Measurements from ENCODE around the gene SIK3.

Gene SIK3

DNA sequence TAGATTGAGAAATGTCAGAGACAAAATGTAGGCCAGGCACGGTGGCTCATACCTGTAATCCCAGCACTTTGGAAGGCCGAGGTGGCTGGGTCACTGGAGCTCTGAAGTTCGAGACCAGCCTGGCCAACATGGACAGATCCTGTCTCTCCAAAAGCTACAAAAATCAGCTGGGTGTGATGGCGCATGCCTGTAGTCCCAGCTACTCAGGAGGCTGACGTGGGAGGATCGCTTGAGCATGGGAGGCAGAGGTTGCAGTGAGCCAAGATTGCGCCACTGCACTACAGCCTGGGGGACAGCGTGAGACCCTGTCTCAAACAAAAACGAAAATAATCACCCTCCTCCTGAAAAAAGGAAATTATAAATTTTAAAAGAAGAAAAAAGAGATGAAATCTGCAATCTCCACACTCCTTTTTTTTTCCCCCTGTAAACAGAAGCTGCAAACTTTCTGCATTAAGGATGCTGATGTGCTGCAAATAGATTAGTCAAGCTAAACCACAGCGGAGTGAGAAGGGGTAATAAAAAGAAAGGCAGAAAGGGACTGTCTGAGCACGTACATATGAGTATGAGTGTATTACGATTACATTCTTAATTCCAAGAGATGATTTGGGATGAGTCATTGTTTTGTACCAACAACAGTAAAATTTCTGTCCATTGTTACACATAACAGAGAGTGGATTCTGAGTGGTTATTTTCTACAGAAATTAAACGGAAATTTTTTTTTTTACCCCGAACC, 87.3 kb downstream of the SIK3 start:
- no peak for DNase-seq (ENCODE audit: low read depth in 2 of 2, low spot score in 1 of 2)

DNA sequence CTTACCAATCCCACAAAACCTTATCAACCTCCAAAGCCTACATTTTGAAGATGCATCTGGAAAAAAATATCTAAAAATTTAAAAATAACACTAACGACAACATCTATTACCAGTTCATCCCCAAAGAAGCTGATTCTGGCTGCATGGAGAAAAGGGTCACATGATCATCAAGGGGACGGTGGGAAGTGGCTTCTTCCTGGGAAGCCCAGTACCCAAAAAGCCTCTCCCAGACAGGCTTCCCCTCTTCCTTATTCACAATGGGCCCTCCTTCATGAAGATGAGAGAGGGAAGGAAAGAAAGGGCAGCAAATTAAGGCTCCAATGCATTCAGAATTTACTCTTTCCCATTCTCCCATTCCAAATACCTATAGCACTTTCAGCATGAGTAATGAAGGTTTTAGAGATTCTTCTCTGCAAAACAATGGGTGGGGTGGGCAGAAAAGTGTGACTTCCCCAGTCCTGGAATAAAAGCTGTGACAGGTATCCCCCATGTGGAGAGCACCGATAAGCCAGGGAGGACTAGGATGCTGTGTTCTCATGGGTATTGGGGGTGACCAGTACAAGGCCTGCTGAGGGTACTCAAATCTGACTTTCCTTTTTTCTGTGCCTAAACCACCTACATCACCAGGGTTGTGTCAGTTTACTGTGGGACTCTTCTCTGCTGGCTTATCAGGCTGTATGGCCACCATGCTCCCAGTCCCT, 88.2 kb downstream of the SIK3 start:
- DNase-seq (ENCODE audit: low read depth in 2 of 2, low spot score in 1 of 2): no peak

DNA sequence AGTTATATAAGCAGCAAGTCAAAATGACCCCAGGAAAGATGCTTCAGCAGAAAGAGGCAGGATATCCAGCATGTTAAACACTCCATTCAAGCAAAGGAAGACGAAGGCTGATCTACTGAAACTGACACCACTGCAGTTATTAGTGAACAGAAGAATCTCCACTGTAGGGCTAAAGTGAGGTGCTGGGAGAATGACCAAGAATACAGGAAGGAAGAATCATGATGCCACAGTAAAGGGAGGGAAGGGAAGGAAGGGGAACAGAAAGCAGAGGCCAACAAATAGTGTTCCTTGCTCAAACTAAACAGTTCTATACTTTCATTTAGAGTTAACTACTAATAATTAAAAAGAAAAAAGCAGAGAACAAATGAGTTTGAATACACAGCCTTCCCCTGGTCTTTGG, 92.5 kb downstream of the SIK3 start:
- DNase-seq (ENCODE audit: low read depth in 2 of 2, low spot score in 1 of 2): no peak

DNA sequence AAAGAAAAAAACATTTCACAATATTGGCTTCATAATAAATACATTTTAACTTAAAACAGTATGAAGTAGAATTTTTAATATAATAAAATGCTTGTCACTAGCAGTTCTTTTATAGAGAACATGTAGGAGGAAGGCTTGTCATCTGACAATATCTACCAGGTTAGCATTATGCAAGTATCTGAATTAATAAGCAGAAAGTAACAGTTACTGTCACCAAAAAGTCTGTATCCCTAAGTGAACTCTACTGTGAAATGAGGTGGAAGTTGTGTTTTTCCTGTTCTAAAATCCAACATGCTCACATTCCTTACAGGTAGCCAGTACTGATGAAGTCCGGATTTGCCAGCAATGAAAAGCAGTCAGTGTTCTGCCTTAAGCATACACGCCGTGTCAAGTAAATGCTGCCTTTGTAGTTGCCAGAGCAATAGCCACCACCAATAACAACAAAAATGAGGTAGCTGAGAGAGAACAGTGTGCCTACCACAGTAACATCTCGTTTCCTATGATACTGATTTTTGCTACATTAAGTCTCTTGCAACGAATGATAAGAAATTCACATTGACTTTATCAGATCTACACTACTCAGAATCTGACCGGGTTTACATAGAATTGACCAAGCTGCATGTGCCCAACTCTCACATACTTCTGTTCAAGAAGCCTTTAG, 95.5 kb downstream of the SIK3 start:
- no peak for DNase-seq (ENCODE audit: low read depth in 2 of 2, low spot score in 1 of 2)

DNA sequence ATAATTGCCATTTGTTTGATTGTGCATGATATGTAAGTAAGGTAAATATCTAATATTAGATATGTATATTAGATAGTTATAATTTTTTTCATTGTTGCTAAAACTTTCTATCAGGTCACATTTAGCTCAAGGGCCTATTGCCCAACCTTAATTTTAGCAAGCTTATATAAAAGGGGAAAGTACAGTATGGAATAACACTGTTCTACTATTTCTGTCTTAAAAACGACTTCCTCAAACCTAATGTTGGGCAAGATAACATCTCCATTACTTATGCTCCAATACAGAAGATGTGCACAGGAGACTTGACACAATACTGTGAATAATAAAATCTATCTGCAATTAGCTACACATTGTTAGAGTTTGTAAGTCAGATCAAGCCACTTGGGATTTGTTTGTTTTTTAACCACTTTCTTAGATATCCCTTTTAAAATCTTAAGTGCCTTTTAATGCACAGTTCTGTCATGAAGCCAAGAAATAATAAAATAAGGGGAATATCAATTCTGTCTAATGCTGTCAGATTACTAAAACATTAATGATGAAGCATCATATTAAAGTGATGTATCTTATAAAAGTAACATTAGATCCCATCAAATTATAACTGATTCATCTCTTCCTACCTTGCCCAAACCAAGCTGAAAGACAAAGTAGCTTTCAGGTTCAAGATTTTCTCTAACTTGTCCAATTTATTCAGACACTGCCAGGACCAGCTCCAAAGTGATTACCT, 98.1 kb downstream of the SIK3 start:
- DNase-seq (ENCODE audit: low read depth in 2 of 2, low spot score in 1 of 2): no peak

DNA sequence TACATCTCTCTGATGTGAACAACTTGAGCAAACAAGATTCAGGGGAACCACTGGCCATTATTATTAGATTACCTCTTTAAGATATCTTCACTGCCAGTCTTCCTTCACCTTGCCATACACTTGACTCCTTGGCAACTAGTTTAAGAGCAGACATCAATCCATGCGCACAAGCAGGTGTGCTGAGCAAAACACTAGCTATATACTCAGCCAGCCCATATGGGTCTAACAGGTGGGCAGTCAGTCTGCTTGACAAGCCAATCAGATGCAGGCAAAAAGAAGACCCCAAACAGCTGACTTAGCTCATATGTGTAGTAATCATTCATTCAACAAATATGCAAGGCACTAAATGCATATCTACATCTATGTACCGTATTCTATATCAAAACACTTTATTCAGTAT, 101.2 kb downstream of the SIK3 start:
- DNase-seq (ENCODE audit: low read depth in 2 of 2, low spot score in 1 of 2): no peak

DNA sequence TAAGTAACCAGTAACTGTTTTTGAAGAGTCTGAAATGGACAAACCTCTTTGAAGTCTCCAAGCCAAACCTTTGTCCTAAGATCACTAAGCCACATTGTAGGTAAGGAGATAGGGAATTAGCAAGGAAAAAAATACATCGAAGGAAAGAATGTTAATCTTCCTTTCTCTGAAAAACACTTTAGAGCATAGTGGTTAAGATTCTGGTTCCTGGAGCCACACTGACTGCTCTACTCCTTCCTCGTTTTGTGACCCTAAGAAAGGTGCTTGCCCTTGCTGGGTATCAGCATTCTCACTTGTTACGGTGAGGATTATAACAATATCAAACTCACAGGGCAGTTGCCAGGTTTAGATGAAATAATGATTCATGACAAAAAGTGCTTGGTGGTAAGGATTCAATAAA, 104.0 kb downstream of the SIK3 start:
- DNase-seq (ENCODE audit: low read depth in 2 of 2, low spot score in 1 of 2): no peak

DNA sequence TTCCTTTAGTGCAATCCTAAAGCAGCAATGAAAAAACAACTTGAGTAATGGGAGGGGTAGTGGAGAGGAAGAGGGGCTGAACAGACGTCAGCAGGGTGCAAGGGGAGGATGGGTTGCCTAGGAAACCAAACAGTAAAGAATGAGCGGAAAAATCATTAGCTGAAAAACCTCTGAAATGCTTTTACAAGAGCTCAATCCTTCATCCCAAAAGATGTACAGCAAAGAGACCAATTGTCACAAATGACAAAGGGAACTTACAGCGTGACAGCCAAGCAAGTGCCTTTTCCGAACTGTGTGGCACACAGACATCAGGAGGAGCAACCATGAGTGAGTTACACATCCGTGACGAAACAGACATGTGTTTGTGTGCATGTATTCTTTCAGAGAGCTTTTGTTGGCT, 104.6 kb downstream of the SIK3 start:
- no peak for DNase-seq (ENCODE audit: low read depth in 2 of 2, low spot score in 1 of 2)

DNA sequence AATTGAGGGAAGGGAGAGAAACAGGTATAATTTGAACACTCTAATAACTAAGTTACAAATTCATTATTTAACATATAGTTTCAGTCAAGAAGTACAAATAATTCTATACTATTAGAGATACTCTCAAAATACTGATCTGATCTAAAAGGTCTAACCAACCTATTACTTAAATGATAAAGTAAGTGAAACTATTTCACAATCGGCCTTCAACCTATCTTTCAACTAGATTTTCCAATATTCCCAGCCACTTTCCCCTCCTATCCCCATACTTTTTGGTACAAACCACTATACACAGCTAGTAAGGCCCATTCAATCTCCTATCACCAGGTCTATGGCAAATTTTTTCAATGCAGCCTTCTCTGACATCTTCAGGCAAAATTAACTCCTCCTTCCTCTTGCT, 106.7 kb downstream of the SIK3 start:
- DNase-seq (ENCODE audit: low read depth in 2 of 2, low spot score in 1 of 2): no peak

DNA sequence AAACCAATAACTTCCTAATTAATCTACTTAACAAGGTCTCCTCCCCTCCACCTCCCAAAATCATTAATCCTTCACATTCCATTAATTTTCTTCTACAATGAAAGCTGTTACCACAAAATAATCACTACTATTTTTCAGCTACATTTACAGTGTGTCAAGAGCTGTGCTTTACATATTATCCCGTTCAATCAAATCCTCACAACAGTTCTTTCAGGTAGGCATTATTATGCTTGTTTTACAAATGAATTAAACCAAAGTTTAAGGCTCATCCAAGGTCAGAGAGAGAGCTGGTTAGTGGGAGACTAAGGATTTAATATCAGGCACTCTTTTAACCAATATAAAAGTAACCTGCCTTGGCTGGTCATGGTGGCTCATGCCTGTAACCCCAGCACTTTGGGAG, 107.4 kb downstream of the SIK3 start:
- DNase-seq (ENCODE audit: low read depth in 2 of 2, low spot score in 1 of 2): no peak

DNA sequence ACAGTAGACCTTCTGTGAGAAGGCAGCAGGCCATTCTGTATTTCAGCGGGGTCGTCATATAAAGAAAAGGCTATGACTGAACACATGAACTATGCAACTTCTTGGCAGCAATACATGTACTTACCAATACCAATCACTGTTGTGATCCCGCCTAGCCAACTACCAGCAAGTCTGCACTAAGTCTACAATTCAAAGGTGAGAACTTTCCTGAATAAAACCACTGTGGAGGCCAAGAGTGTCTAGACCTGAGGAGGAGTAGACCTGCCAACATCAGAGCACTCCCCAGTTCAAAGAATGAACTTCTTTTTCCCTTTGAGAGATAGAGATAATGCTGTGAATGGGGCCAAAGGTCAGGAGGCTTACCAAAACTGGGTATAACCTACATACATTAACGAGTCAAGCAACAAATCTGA, 108.2 kb downstream of the SIK3 start:
- no peak for DNase-seq (ENCODE audit: low read depth in 2 of 2, low spot score in 1 of 2)

DNA sequence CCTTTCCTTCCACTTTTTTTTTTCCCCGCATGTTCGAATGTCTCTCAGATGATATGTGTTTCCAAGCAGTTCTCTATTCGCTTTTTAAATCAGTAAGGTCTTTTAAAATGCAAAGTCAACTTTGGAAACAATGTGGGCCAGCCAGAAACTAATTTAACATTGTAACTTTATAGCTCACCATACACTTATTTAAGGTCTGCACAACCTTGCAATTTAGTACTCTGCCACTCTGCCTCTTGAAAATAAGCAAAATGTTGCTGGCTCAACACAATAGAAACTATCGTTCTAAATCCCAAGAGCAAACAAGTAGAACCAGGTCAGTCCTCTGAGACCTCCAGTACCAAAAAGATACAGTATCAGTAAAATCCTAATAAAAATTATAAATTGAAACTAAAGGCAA, 109.0 kb downstream of the SIK3 start:
- no peak for DNase-seq (ENCODE audit: low read depth in 2 of 2, low spot score in 1 of 2)

DNA sequence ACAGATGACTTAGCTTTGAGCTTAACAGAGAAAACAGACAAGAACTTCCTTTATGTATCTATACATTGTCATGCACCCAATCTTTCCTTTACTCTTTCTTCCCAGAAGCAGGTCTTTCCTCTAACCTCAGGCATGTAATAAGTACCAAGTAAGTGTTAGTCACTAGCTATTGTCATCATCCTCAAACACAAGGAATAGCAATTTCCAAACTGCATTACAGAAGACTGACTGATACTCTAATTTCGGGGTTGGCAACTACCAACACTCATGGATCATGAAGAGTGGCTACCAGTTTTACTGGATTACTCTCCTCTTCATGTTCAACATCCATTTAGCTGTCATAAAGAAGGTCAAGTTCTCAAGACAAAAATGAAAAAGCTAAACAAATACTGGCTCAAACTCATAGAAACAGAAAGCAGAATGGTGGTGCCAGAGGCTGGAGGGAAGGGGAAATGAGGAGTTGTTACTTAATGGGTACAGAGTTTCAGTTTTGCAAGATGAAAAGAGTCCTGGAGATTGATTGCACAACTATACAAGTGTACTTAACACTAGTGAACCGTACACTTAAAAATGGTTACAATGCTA, 111.6 kb downstream of the SIK3 start:
- no peak for DNase-seq (ENCODE audit: low read depth in 2 of 2, low spot score in 1 of 2)

DNA sequence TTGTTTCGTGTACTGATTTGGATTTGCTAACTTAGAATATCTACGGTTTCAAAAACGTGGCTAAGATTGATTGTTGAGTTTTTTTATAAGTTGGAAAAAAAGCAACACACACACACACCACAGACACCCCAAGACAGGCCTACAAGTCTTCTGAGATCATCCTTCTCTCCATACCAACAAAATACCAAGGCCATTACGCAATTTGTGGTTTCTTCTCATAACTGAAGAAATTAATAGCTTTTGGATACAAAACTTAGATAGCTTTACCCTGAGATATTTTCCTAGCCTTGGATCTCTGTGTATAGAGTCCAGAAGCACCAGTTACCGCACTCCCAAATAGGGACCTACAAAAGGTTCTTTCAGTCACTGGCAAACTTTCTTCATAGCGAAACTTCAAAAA, 113.6 kb downstream of the SIK3 start:
- no peak for DNase-seq (ENCODE audit: low read depth in 2 of 2, low spot score in 1 of 2)

DNA sequence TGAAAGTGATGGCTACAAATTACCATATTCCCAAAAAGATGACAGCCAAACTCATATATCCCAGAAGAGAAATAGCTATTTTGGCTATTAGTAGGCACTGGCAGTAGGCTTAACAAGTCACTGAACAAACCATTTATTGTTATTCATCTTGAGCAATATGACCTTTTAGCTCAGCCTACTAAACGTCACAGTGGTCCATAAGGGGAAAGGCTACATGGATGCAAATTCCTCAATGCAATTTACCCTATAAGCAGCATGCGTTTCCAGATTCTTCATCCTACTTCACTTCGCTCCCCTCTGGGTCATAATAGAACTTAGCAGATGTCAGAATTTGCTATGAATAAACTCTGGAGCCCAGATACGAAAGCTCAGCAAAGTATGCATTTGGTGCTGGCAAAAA, 114.0 kb downstream of the SIK3 start:
- DNase-seq (ENCODE audit: low read depth in 2 of 2, low spot score in 1 of 2): no peak

DNA sequence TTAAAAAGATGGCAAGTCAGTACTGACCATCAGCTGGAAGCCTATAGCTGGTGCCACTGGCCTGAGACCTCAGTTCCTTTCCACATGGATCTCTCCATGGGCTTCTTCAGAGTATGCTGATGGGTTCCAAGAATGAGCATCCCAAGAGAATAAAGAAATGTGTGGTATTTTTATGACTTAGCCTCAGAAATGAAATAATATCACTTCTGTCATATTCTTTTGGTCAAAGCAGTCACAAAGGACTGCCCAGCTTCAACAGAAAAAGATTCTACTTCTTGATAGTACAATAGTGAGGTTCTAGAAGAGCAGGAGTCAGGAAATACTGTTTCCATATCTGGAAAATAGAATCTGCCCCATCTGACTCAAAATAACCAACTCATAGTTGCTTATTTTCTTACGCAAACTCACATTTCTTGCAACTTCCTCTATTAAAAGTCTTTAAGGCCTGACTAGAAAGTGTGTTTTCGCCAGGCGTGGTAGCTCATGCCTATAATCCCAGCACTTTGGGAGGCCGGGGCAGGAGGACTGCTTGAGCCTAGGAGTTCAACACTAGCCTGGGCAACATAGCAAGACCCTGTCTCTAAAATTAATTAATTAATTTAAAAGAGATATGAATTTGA, 116.9 kb downstream of the SIK3 start:
- DNase-seq (ENCODE audit: low read depth in 2 of 2, low spot score in 1 of 2): no peak

DNA sequence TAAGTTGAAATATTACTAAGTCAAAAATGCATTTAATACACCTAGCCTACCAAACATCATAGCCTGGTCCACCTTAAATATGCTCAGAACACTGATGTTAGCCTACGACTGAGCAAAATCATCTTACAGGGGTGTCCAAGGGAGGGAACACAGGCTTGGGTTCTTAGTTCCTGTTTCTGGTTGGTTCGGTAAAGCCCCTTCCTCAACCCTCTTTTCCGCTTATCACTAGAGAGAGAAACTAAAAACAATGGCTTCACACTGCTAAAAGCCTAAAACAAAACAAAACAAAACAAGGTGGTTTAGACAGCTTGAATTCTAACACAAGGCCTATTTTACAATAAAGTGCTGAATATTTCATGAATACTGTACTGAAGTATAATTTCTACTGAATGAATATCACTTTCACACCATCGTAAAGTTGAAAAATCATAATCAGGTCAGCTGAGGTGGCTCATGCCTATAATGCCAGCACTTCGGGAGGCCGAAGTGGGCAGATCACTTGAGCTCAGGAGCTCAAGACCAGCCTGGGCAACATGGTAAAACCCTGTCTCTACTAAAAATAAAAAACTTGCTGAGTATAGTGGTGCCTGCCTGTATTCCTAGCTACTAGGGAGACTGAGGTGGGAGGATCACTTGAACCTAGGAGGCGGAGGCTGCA, 118.0 kb downstream of the SIK3 start:
- no peak for DNase-seq (ENCODE audit: low read depth in 2 of 2, low spot score in 1 of 2)

DNA sequence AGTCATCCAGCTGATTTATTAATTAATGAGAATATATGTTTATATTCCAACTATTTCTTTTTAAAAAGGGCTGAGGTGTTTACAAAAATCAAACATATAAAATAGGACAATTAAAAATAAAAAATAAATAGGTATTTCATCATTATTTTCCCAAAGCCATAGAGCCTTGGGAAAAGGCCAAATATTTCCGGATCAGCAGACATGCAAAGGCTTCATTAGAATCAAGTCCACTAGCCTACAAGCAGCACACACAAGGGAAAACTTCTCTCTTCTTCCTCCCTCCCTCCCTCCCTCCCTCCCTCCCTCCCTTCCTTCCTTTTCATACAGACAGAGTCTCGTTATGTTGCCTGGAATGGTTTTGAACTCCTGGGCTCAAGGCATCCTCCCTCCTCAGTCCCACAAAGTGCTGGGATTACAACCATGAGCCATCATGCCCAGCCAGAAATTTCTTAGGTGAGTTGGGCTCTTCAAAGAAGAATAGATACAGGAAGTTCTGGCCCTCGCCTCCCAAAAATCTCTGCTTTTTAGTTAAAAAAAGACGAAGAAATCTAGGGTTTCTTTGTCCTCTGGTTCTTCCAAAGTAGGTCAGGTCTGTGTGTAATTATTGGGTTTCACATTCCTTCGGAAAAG, 121.2 kb downstream of the SIK3 start:
- no peak for DNase-seq (ENCODE audit: low read depth in 2 of 2, low spot score in 1 of 2)

DNA sequence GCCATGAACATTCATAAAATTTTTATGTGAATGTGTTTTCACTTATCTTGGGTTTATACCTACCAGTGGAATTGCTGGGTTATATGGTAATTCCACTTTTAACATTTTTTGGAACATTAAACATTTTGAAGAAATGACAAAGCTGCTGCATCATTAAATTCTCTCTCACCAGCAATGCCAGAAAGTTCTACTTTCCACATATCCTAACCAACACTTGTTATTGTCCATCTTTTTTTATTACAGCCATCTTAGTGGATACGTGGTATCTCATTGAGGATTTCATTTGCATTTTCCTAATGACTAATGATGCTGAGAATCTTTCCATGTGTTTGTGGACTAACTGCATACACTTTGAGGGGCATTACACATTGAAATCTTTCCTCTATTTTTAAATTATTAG, 122.6 kb downstream of the SIK3 start:
- DNase-seq (ENCODE audit: low read depth in 2 of 2, low spot score in 1 of 2): no peak

DNA sequence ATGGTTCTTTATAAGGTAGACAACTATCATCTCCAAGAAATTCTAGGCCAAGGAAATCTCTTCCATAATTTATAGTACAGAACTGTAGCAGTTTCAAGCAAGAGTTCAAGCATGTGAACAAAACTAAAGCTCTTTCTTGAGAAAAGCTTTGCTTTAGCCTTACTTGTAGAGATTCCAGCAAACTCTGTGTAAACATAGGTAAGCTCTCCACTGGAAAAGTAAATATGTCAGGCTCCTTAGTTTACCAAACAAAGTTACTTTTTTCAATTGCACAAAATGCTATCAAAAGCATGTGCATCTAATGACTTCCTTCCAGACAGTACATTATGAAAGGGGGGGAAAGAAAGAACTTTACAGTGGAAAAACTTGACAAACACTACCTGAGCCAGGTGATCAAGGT, 125.0 kb downstream of the SIK3 start:
- DNase-seq (ENCODE audit: low read depth in 2 of 2, low spot score in 1 of 2): no peak
